GM21515 (cell line): ENCODE data around the gene NAALADL2.
"Not testable (repeated sequence)": the region's sequence is repeated elsewhere in the genome, so short reads cannot be mapped to it uniquely, and the experiment has no call there.

ENCODE experiments used
- ATAC-seq: cut with Tn5 transposase; IDR thresholded peaks from one replicate; pipeline ENCODE4 v1.9.1; 2021; ENCODE audit not compliant: unreplicated experiment

The NAALADL2 gene

DNA sequence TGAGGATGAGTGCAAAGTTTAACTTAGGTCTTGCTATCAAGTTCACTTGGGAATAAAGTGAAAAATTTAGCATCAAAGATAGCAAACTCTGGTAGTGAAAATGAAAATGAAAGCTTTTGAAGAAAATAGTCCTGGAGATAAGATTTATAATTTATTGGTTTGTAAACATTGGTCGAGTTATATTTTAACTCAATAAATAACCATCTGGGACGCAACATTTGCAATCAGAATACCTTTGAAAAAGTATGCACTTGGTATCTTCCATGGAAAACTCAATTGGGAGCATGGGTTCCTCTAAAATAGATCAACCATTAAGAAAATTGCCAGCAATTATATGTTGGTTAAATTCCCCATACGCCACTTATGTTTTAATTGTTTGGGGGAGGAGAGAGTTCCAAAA, 209.5 kb downstream of the NAALADL2 start:
- ATAC-seq = no peak

GRCh38 chr3:175070946-175071345, 211.8 kb downstream of the NAALADL2 start:
- ATAC-seq = no peak

DNA sequence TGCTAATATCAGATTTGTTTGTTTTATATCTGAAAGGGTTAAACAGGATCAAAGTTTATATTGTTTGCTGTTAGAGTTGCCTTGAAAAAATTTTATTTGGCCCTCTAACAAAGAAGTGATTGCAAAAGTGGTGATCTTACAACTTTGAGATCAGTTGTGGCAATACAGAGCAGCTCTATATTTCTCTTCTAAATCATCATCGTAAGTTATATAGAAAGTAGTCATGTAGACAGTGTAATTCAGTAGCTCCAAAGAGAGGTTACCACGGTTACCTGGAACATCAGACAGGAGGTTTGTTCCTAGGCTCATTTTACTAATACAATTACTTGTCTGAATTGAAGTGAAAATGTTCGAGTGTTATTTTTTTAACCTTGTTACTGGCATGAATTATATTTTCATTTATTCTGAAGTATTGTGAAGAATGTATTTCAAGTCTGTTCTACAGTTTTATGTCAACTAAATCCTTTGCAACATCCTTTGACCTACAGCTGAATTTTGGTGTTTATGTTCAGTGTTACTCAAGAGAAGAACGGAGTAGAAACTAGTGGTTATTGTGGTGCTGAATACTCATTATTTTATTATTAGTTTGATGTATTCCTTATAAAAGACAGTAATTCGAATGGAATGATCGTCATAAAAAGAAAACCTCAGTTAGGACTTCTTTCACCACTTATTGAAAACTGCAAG, 214.2 kb downstream of the NAALADL2 start:
- ATAC-seq = no peak

GRCh38 chr3:175075269-175075668, 216.1 kb downstream of the NAALADL2 start:
- ATAC-seq = no peak

DNA sequence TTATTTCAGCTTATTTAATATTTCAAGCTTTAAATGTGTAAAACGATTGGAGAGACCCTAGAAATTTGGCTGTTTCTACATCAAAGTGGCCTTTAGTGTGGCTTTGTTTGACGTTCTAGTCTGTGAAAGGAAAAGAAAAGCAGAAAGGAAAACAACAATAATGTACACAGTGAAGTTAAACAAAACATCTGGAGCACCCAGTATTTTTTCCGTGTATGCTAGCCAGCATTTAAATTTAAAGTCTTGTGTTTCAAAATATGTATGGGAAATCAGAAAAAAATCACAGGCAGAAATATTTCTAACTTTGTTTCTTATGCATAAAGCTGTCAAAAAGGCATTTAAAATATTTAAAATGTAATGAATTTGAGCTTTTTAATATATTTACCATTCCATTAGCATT, 218.1 kb downstream of the NAALADL2 start:
- ATAC-seq = no peak

DNA sequence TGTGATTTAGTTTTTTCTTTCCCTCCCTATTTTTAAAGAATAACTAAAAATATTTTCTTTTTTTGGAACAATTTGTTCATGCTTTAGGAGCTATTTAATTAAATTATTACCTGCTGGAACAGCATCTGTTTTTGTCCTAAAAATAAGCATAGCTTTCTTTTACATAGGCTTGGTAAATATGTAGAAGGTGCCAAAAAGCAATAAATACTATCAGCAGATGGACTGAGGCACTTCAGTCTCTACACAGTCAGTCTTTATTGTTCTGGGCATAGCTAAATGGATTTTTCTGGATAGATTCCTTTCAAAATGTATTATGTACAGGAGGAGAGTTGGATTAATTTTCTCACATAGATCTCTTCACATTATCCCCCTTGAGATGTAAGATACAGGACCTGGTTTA, 223.5 kb downstream of the NAALADL2 start:
- ATAC-seq = no peak

DNA sequence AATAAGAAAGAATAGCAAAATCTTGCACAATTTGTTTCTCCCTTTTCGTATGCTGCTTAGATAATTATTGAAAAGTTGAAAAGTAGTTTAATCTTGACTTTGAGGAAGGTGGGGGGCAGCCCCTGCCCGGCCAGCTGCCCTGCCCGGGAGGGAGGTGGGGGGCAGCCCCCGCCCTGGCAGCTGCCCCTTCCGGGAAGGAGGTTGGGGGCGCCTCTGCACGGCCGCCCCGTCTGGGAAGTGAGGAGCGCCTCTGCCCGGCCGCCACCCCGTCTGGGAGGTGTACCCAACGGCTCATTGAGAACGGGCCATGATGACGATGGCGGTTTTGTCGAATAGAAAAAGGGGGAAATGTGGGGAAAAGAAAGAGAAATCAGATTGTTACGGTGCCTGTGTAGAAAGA, 228.0 kb downstream of the NAALADL2 start:
- ATAC-seq = not testable (repeated sequence)

DNA sequence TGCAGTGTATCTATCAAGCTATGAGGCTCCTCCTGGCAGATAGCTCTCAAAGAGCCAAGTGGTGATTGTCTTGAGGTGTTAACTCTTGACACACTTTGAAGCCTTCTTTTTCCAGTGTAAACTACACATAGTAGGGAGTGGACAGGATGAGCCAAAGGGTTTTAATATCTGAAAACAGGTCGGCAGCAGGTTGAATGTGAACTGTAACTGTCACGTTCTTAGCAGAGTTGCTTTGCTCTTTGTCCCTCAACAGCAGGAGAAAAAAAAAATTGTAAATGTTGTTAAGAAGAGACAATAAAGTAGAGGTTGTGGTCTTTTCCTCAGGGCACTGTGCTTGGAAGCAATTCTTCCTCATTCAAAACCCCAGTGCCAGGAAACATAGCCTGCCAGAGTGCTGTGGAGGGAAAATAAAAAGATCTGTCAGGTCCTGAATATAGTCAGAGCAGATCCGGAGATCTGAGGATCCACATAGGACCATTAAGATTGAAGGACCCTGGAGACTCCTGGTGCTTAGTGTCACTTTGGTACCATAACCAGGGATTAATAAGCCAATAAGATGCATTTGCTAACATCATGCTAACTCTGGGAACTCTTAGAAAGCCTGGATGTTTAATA, 229.7 kb downstream of the NAALADL2 start:
- ATAC-seq = no peak

DNA sequence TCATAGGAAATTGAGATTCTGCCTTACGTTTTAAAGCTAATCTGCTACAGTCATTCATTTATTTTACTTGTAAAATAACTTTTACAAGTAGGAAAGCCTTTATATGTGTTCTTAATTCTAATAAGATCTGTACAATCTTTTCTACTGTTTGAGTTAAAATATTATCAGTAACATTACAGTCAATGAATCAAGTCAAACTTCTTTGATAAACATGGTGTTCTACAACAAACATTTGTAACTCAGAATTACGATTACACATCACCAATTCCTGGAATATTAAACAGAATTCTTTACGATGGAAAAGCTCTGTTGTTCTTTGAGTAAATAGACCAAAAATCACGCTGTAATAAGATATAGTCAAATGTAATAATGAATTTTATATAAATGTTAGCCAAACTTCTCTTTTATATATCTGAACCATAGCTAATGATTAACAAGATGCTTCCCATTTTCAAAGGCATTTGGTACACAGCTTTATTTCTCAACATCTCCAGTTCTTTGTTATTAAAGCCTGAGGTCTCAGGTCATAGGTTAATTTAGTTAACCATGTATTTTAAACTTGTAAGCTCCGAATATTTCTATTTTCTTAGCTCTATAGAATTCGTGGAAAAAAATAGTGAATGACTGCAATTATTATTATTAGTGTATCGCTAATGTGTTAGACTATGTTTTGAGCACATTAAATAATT, 232.4 kb downstream of the NAALADL2 start:
- ATAC-seq = no peak

- no peak for ATAC-seq
Observed at GRCh38 chr3:175093748-175094147, 234.6 kb downstream of the NAALADL2 start.

DNA sequence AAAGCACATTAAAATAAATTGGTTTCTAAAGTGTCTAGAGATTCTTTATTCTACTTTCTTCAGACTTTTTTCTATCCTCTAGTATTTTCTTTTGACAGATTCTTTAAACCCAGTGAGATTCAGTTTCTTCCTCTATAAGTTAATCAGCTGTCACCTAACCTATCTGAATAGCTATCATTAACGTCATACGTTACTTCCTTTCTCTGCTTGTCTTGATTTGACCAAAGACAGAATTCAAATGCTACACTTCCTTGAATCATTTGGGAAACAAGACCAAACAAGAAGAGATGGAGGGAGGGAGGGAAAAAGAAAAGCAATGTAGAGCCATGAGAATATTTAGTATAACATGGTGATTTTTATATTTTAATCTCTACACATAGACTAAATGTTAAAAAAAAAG, 235.2 kb downstream of the NAALADL2 start:
- no peak for ATAC-seq

GRCh38 chr3:175098644-175099043, 239.5 kb downstream of the NAALADL2 start:
- ATAC-seq = no peak

GRCh38 chr3:175102161-175102560, 243.0 kb downstream of the NAALADL2 start:
- ATAC-seq = no peak

- no peak for ATAC-seq
Observed at GRCh38 chr3:175103298-175103697, 244.2 kb downstream of the NAALADL2 start.

GRCh38 chr3:175105066-175105465, 245.9 kb downstream of the NAALADL2 start:
- no peak for ATAC-seq

GRCh38 chr3:175107231-175107630, 248.1 kb downstream of the NAALADL2 start:
- no peak for ATAC-seq

- no peak for ATAC-seq
Observed at GRCh38 chr3:175107995-175108394, 248.9 kb downstream of the NAALADL2 start.

- ATAC-seq = no peak
Observed at GRCh38 chr3:175108613-175109151, 249.5 kb downstream of the NAALADL2 start.

GRCh38 chr3:175111036-175111435, 251.9 kb downstream of the NAALADL2 start:
- ATAC-seq = no peak

DNA sequence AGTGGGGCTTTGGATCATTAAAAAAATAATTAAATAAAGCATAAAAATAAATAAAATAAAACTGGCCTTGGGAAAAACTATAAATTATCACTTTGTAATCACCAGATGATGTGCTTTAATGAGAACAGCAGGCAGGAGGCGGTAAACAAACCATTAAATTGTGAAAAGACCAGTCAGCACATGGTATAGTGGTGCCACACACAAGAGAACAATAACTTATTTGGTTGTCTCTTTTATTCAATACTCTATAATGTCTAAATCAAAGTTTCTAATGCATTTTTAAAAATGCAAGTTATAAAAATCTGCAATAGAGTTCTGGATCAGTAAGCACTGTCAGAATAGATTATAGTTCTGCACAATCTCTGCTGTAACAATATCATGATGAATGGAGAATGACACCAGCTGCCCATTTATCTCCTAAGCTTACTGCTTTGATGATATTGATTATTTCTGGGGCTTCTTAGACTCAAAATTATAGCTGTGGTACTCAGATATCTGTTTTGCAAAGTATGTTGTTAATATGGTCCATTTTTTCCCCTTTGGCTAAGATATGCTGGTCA, 259.3 kb downstream of the NAALADL2 start:
- no peak for ATAC-seq

GRCh38 chr3:175121225-175121624, 262.1 kb downstream of the NAALADL2 start:
- no peak for ATAC-seq
